ENCODE data around the gene BPIFB1.

DNA sequence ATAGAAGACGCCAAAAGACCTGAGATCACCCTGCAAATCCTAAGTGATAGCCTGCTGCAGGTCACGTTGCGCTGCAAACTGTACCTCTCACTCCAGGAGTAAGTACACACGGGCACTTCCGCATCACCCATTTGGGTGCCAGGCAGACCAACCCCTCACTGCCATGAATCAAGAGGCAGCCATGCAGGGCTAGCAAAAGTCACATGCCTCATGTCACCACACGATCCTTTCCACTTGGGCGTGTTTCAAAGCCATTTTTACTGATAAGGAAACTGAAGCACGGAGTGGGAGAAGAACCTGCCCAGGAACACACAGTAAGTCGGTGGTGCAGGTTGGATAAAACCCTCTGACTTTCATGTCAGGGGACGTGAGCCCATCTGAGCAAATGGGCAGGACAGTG is 37.0 kb downstream of the BPIFB1 start:
- TF ChIP-seq, protein P1, sequence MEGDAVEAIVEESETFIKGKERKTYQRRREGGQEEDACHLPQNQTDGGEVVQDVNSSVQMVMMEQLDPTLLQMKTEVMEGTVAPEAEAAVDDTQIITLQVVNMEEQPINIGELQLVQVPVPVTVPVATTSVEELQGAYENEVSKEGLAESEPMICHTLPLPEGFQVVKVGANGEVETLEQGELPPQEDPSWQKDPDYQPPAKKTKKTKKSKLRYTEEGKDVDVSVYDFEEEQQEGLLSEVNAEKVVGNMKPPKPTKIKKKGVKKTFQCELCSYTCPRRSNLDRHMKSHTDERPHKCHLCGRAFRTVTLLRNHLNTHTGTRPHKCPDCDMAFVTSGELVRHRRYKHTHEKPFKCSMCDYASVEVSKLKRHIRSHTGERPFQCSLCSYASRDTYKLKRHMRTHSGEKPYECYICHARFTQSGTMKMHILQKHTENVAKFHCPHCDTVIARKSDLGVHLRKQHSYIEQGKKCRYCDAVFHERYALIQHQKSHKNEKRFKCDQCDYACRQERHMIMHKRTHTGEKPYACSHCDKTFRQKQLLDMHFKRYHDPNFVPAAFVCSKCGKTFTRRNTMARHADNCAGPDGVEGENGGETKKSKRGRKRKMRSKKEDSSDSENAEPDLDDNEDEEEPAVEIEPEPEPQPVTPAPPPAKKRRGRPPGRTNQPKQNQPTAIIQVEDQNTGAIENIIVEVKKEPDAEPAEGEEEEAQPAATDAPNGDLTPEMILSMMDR (IDR thresholded peaks at IDR 0.05; ENCODE audit: low read length) = no peak
- TF ChIP-seq EZH2 (IDR thresholded peaks at IDR 0.05; ENCODE audit: borderline replicate concordance, low read length) = no peak
